ENCODE data around the gene RPS29.

The RPS29 gene

GRCh38 chr14:49581209-49582112 lies 4.7 kb downstream of the RPS29 start:
- no peak for DNase-seq (ENCODE audit: low read depth)
- H3K4me3 ChIP-seq (ENCODE audit: low read length): no peak overlapping the region
- TF ChIP-seq CTCF (conservative IDR thresholded peaks at IDR 0.05; ENCODE audit: low read length): no peak

DNA sequence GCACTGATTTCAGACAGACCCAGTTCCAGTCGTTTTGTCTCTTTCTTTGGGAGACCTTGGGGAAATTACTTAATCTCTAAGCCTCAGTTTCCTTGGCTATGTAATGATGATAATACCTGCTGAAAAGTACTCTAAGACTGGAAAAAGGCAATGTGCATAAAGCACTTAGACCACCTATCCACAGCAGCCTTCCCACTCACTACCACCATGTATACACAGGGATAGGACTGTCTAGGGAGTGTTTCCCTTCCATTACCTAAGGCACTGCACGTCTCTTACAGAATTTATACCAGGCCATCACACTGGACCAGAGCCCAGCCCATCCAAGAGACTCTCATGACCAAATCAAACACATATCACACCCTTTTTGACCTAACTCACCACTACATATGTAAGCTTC lies 6.3 kb downstream of the RPS29 start:
- no peak for DNase-seq (ENCODE audit: low read depth)
- no peak overlapping the region for H3K4me3 ChIP-seq (ENCODE audit: low read length)
- no peak for TF ChIP-seq CTCF (conservative IDR thresholded peaks at IDR 0.05; ENCODE audit: low read length)

DNA sequence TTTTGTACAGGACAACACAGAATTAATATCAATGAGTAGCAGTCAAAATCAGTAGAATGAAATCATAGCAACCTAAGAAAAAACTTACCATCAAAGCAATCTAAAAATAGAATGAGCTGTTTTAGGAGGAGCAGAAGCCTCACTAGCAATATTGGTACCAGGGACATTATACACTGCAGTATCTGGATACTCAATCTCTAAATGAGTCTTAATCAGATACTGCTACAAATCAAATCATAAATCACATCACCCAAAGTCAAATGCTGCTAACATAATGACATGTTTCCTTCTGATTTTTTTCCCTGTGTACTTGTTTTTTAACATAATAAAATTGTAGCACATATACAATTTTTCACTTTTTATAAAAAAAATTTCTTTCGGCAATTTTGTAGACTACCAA lies 8.0 kb downstream of the RPS29 start:
- no peak for DNase-seq (ENCODE audit: low read depth)
- TF ChIP-seq CTCF (conservative IDR thresholded peaks at IDR 0.05; ENCODE audit: low read length): no peak
- H3K4me3 ChIP-seq (ENCODE audit: low read length): no peak overlapping the region

DNA sequence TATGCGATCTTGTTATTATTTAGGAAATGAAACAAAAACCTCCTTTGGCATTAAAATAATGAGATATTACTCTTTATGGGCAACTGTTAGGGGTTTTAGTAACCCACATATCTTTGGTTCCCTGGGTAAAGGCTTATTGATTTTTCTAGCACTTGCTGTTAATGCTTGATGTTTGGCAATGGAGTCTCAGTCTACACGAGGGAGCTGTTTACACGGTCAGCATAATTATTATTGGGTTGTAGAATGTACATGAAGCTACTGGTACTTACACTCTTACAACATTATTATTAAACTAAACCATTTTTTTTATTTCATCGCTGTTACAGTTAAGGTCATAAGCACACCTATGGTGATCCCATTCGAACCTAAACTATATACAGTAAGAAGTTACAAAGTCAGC lies 12.1 kb downstream of the RPS29 start:
- no peak for DNase-seq (ENCODE audit: low read depth)
- no peak for TF ChIP-seq CTCF (conservative IDR thresholded peaks at IDR 0.05; ENCODE audit: low read length)
- H3K4me3 ChIP-seq (ENCODE audit: low read length): no peak overlapping the region

GRCh38 chr14:49569281-49569680 lies 16.9 kb downstream of the RPS29 start:
- H3K4me3 ChIP-seq (ENCODE audit: low read length): no peak overlapping the region
- no peak for DNase-seq (ENCODE audit: low read depth)
- TF ChIP-seq CTCF (conservative IDR thresholded peaks at IDR 0.05; ENCODE audit: low read length): no peak

DNA sequence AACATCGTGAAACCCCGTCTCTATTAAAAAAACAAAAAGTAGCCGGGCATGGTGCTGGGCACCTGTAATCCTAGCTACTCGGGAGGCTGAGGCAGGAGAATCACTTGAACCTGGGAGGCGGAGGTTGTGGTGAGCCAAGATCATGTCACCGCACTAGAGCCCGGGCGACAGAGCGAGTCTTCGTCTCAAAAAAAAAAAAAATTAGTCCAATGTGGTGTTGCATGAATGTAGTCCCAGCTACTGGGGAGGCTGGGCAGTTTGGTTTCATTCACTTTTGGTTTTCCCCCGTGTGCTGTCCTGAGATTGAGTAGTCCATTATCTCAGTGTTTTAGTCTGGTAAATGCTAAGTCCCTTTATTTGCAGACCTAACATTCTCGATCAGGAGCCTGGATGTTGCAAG lies 19.5 kb downstream of the RPS29 start:
- no peak overlapping the region for H3K4me3 ChIP-seq (ENCODE audit: low read length)
- no peak for TF ChIP-seq CTCF (conservative IDR thresholded peaks at IDR 0.05; ENCODE audit: low read length)
- DNase-seq (ENCODE audit: low read depth): no peak

All from AG10803 (cell line).